DOHH2 (cell line): Measurements from ENCODE around the gene RBM20.

Experiments
- H3F3A ChIP-seq: fragments of 200-600 bp; sonication (generic), shearing (Covaris generic); 2 replicates; pipeline ENCODE4 v1.6.0; 2016; ENCODE audit warnings: antibody characterized with exemption, mild to moderate bottlenecking; ENCODE audit not compliant: control insufficient read depth, insufficient read depth
- H3K27ac ChIP-seq: fragments of 200-600 bp; sonication (generic); 2 replicates; pipeline ENCODE4 v1.5.1; 2014; ENCODE audit warnings: low read depth, mild to moderate bottlenecking, low read length, moderate library complexity
- H3K27me3 ChIP-seq: fragments of 200-600 bp; sonication (generic); 2 replicates; pipeline ENCODE4 v1.6.1; 2014; ENCODE audit warnings: mild to moderate bottlenecking, low read length, mixed read lengths; ENCODE audit not compliant: control insufficient read depth
- H3K36me3 ChIP-seq: fragments of 200-600 bp; sonication (generic); 2 replicates; pipeline ENCODE4 v1.6.1; 2014; ENCODE audit warnings: mild to moderate bottlenecking, low read length, moderate library complexity, mixed read lengths; ENCODE audit not compliant: control insufficient read depth
- H3K4me1 ChIP-seq: fragments of 200-600 bp; sonication (generic); 2 replicates; pipeline ENCODE4 v1.6.1; 2014; ENCODE audit warnings: mild to moderate bottlenecking, low read length, mixed read lengths; ENCODE audit not compliant: control insufficient read depth
- H3K4me2 ChIP-seq: fragments of 200-600 bp; sonication (generic); 2 replicates; pipeline ENCODE4 v1.6.0; 2014; ENCODE audit warnings: mild to moderate bottlenecking, low read length, moderate library complexity
- H3K4me3 ChIP-seq: fragments of 200-600 bp; sonication (generic); 2 replicates; pipeline ENCODE4 v1.5.1; 2014; ENCODE audit warnings: mild to moderate bottlenecking, low read length, mixed read lengths
- H3K79me2 ChIP-seq: fragments of 200-600 bp; sonication (generic); 2 replicates; pipeline ENCODE4 v1.6.1; 2014; ENCODE audit warnings: mild to moderate bottlenecking, low read length, mixed read lengths; ENCODE audit not compliant: control insufficient read depth
- H3K9me2 ChIP-seq: fragments of 200-600 bp; sonication (generic); replicated peaks from 2 replicates; pipeline ENCODE4 v1.6.1; 2014; ENCODE audit warnings: mild to moderate bottlenecking, low read length, mixed read lengths; ENCODE audit not compliant: control insufficient read depth
- H3K9me3 ChIP-seq: fragments of 200-600 bp; sonication (generic); 2 replicates; pipeline ENCODE4 v1.6.1; 2014; ENCODE audit warnings: antibody characterized with exemption, low read length, mixed read lengths; ENCODE audit not compliant: control insufficient read depth, insufficient read depth
- H4K20me1 ChIP-seq: fragments of 200-600 bp; sonication (generic); 2 replicates; pipeline ENCODE4 v1.6.0; 2014; ENCODE audit warnings: low read depth, mild to moderate bottlenecking, antibody characterized with exemption, low read length, moderate library complexity; ENCODE audit not compliant: control insufficient read depth, insufficient read depth
- CTCF ChIP-seq: fragments of 200-600 bp; sonication (generic); IDR thresholded peaks from one replicate; pipeline ENCODE4 v1.5.1; 2014; ENCODE audit warnings: antibody characterized with exemption, mild to moderate bottlenecking, low read depth, low read length; ENCODE audit not compliant: poor library complexity, severe bottlenecking
- EZH2phosphoT487 ChIP-seq: fragments of 200-600 bp; sonication (generic); IDR thresholded peaks from 2 replicates; pipeline ENCODE4 v1.6.1; 2017; ENCODE audit warnings: borderline replicate concordance, mild to moderate bottlenecking, antibody characterized with exemption, low read length, moderate library complexity, mixed read lengths

RBM20 gene

GRCh38 chr10:110708776-110709443 is 64.8 kb downstream of the RBM20 start:
- H3K9me2 ChIP-seq = no peaks in the 10 kb centered on the region
- no peak for TF ChIP-seq EZH2phosphoT487
- no peak for TF ChIP-seq CTCF

GRCh38 chr10:110709444-110709828 is 65.3 kb downstream of the RBM20 start:
- H3K27ac ChIP-seq = no peak overlapping the region
- H3K9me2 ChIP-seq = no peaks in the 10 kb centered on the region

More at GRCh38 chr10:110708776-110709443, 64.8 kb downstream of the RBM20 start:
- Histone ChIP-seq H3K79me2 (no peaks in the 10 kb centered on the region), H3K4me1 (no peaks in the 10 kb centered on the region), H3K27me3 (no peaks in the 10 kb centered on the region), H3K9me3 (no peaks in the 10 kb centered on the region), H3K4me3 (no peak overlapping the region), H3K4me2 (no peak overlapping the region), H3K27ac (no peak overlapping the region), H4K20me1 (no peaks in the 10 kb centered on the region), H3K36me3 (no peaks in the 10 kb centered on the region), H3F3A (no peaks in the 10 kb centered on the region)

GRCh38 chr10:110709964-110710587 is 65.9 kb downstream of the RBM20 start:
- TF ChIP-seq CTCF (no peak), EZH2phosphoT487 (no peak)
- Histone ChIP-seq H3F3A (no peaks in the 10 kb centered on the region), H3K4me1 (no peaks in the 10 kb centered on the region), H3K4me2 (no peak overlapping the region), H3K9me3 (no peaks in the 10 kb centered on the region), H3K4me3 (no peak overlapping the region), H3K36me3 (no peaks in the 10 kb centered on the region), H3K79me2 (no peaks in the 10 kb centered on the region), H3K27me3 (no peaks in the 10 kb centered on the region), H3K9me2 (no peaks in the 10 kb centered on the region), H3K27ac (no peak overlapping the region), H4K20me1 (no peaks in the 10 kb centered on the region)

More at GRCh38 chr10:110709444-110709828, 65.3 kb downstream of the RBM20 start:
- Histone ChIP-seq H3K27me3 (no peaks in the 10 kb centered on the region), H3K79me2 (no peaks in the 10 kb centered on the region), H3K4me1 (no peaks in the 10 kb centered on the region), H3F3A (no peaks in the 10 kb centered on the region), H3K4me3 (no peak overlapping the region), H3K9me3 (no peaks in the 10 kb centered on the region), H4K20me1 (no peaks in the 10 kb centered on the region), H3K4me2 (no peak overlapping the region), H3K36me3 (no peaks in the 10 kb centered on the region)
- TF ChIP-seq EZH2phosphoT487 (no peak), CTCF (no peak)
